ENCODE results near the gene XPC.

Gene XPC

GRCh38 chr3:14174483-14174882, 3.9 kb downstream of the XPC start:
- TF ChIP-seq EZH2phosphoT487 (conservative IDR thresholded peaks at IDR 0.05; ENCODE audit: low read length) (no peak), CTCF (IDR thresholded peaks at IDR 0.05; ENCODE audit: insufficient read depth, low read length, poor library complexity, severe bottlenecking) (no peak)
- no peaks in the 10 kb centered on the region for H3K9me2 ChIP-seq (replicated peaks; ENCODE audit: insufficient read depth, low read length)
- H3K4me3 ChIP-seq (ENCODE audit: insufficient read depth, low read length, poor library complexity, severe bottlenecking), result no peak overlapping the region
- no peak overlapping the region for H3K27ac ChIP-seq (ENCODE audit: low read depth, low read length)
- no peak overlapping the region for H2AFZ ChIP-seq (ENCODE audit: low read depth, low read length, severe bottlenecking)
- peak overlapping the region; percentile 61 for H3K4me2 ChIP-seq (ENCODE audit: low read depth, low read length, poor library complexity, severe bottlenecking)
- peaks cover 13% of the 10 kb centered on the region for H3K36me3 ChIP-seq (ENCODE audit: low read length)
- peaks cover 57% of the 10 kb centered on the region for H3K79me2 ChIP-seq (ENCODE audit: insufficient read depth, low read length)
- no peaks in the 10 kb centered on the region for H3K27me3 ChIP-seq (ENCODE audit: low read length)
- H3F3A ChIP-seq (ENCODE audit: insufficient read depth), result peaks cover 12% of the 10 kb centered on the region
- H3K9me3 ChIP-seq (ENCODE audit: insufficient read depth, low read length), result no peaks in the 10 kb centered on the region
- no peak overlapping the region for H3K9ac ChIP-seq (ENCODE audit: low read length)
- H4K20me1 ChIP-seq (ENCODE audit: low read depth, low read length), result peaks cover 7% of the 10 kb centered on the region; the same call in 1 of the 2 replicates

GRCh38 chr3:14172496-14172895, 5.9 kb downstream of the XPC start:
- H2AFZ ChIP-seq (ENCODE audit: low read depth, low read length, severe bottlenecking), result no peak overlapping the region
- H3K9ac ChIP-seq (ENCODE audit: low read length), result no peak overlapping the region
- no peak overlapping the region for H3K4me3 ChIP-seq (ENCODE audit: insufficient read depth, low read length, poor library complexity, severe bottlenecking)
- H3K27me3 ChIP-seq (ENCODE audit: low read length), result no peaks in the 10 kb centered on the region
- TF ChIP-seq EZH2phosphoT487 (conservative IDR thresholded peaks at IDR 0.05; ENCODE audit: low read length), result no peak
- TF ChIP-seq CTCF (IDR thresholded peaks at IDR 0.05; ENCODE audit: insufficient read depth, low read length, poor library complexity, severe bottlenecking), result no peak
- H4K20me1 ChIP-seq (ENCODE audit: low read depth, low read length), result peaks cover 7% of the 10 kb centered on the region; the same call in 1 of the 2 replicates
- peaks cover 43% of the 10 kb centered on the region for H3K79me2 ChIP-seq (ENCODE audit: insufficient read depth, low read length)
- H3K9me3 ChIP-seq (ENCODE audit: insufficient read depth, low read length), result no peaks in the 10 kb centered on the region
- peaks cover 12% of the 10 kb centered on the region for H3F3A ChIP-seq (ENCODE audit: insufficient read depth)
- H3K36me3 ChIP-seq (ENCODE audit: low read length), result peaks cover 24% of the 10 kb centered on the region
- H3K9me2 ChIP-seq (replicated peaks; ENCODE audit: insufficient read depth, low read length), result no peaks in the 10 kb centered on the region
- no peak overlapping the region for H3K4me2 ChIP-seq (ENCODE audit: low read depth, low read length, poor library complexity, severe bottlenecking)
- no peak overlapping the region for H3K27ac ChIP-seq (ENCODE audit: low read depth, low read length)

- H3K9me3 ChIP-seq (ENCODE audit: insufficient read depth, low read length), result no peaks in the 10 kb centered on the region
- H3K4me3 ChIP-seq (ENCODE audit: insufficient read depth, low read length, poor library complexity, severe bottlenecking), result no peak overlapping the region
- H3K4me2 ChIP-seq (ENCODE audit: low read depth, low read length, poor library complexity, severe bottlenecking), result no peak overlapping the region
- H3K36me3 ChIP-seq (ENCODE audit: low read length), result peaks cover 24% of the 10 kb centered on the region
- peaks cover 25% of the 10 kb centered on the region for H3K79me2 ChIP-seq (ENCODE audit: insufficient read depth, low read length)
- no peaks in the 10 kb centered on the region for H3K27me3 ChIP-seq (ENCODE audit: low read length)
- H3F3A ChIP-seq (ENCODE audit: insufficient read depth), result peaks cover 7% of the 10 kb centered on the region
- no peak overlapping the region for H3K27ac ChIP-seq (ENCODE audit: low read depth, low read length)
- no peak overlapping the region for H3K9ac ChIP-seq (ENCODE audit: low read length)
- TF ChIP-seq EZH2phosphoT487 (conservative IDR thresholded peaks at IDR 0.05; ENCODE audit: low read length) (no peak), CTCF (IDR thresholded peaks at IDR 0.05; ENCODE audit: insufficient read depth, low read length, poor library complexity, severe bottlenecking) (no peak)
- H3K9me2 ChIP-seq (replicated peaks; ENCODE audit: insufficient read depth, low read length), result no peaks in the 10 kb centered on the region
- H2AFZ ChIP-seq (ENCODE audit: low read depth, low read length, severe bottlenecking), result no peak overlapping the region
- H4K20me1 ChIP-seq (ENCODE audit: low read depth, low read length), result peaks cover 7% of the 10 kb centered on the region; the same call in 1 of the 2 replicates
These were observed 7.8 kb downstream of the XPC start for GRCh38 chr3:14170531-14171159.

Measured in SU-DHL-6 (cell line).